K562 (cell line): Measurements from ENCODE around the gene SPSB1. TPM values are rescaled to one million over a fixed set of nuclear protein-coding genes. Genes with fewer than 3 reads are reported as not detected.

Experiments used
- ATAC-seq: fragments of 200-7000 bp; cut with Tn5 transposase; 3 replicates; pipeline ENCODE4 v1.9.1; 2020; ENCODE audit warnings: moderate library complexity
- BruUV-seq: library from RNA; stranded (reverse); fragments of 400-500 nt; replicated peaks from 2 replicates; lab custom pipeline; 2021; lab: Mats Ljungman, UMichigan
- CTCF ChIA-PET: fragments of 300-600 bp; formaldehyde crosslinking; extraction: SDS; loops from one replicate; lab custom pipeline; 2021; ENCODE audit warnings: low intra/inter-chr PET ratio; lab: Yijun Ruan, JAX
- POLR2A ChIA-PET: fragments of 300-600, 350-650 bp; sonication (Branson Sonifier 250); formaldehyde crosslinking; extraction: SDS; loops from one replicate; lab custom pipeline; 2021; ENCODE audit warnings: antibody characterized with exemption, inconsistent platforms; lab: Yijun Ruan, JAX
- DNase-seq, 4 experiments: peaks; one replicate each; pipeline versions ENCODE4 v3.0.0 to v3.0.0-alpha.2; 2011 to 2018; ENCODE audit warnings: low spot score in 3 of 4, mixed read lengths in 3 of 4; ENCODE audit errors: extremely low read depth in 1 of 4
- FAIRE-seq: peaks from 2 replicates; lab custom pipeline; 2011; peaks lifted over from hg19 to GRCh38; lab: Jason Lieb, UNC
- H2AFZ ChIP-seq: 2 replicates; pipeline ENCODE4 v1.6.0; 2011; ENCODE audit warnings: low read depth, low read length, control low read depth, inconsistent platforms
- H3K27ac ChIP-seq: fragments of 200-600 bp; 3 replicates; pipeline ENCODE4 v1.8.0; 2011; ENCODE audit warnings: low read depth, mild to moderate bottlenecking, control low read depth, inconsistent platforms, low read length, moderate library complexity, mixed read lengths; ENCODE audit errors: extremely low read depth
- H3K27me3 ChIP-seq, 2 experiments: fragments of 300-600 bp in 1 of 2; 2 replicates in 1 of 2; 3 replicates in 1 of 2; pipeline versions ENCODE4 v1.6.0 to v1.8.0; 2011; ENCODE audit warnings: inconsistent platforms in 2 of 2, low read length in 2 of 2, mild to moderate bottlenecking in 1 of 2, mixed read lengths in 1 of 2, moderate library complexity in 1 of 2; ENCODE audit not compliant: control insufficient read depth in 2 of 2, insufficient read depth in 2 of 2
- H3K36me3 ChIP-seq: fragments of 300-600 bp; 3 replicates; pipeline ENCODE4 v1.8.0; 2011; ENCODE audit warnings: mild to moderate bottlenecking, low read length, inconsistent platforms; ENCODE audit not compliant: control insufficient read depth, insufficient read depth
- H3K4me1 ChIP-seq, 2 experiments: fragments of 200-600 bp in 1 of 2; replicated peaks in 1 of 2; 2 replicates in 1 of 2; 3 replicates in 1 of 2; pipeline versions ENCODE4 v1.5.1 to v1.8.0; 2011; ENCODE audit warnings: inconsistent platforms in 2 of 2, low read length in 2 of 2, mild to moderate bottlenecking in 1 of 2, mixed read lengths in 1 of 2, moderate library complexity in 1 of 2; ENCODE audit not compliant: control insufficient read depth in 2 of 2, insufficient read depth in 2 of 2
- H3K4me2 ChIP-seq: 2 replicates; pipeline ENCODE4 v1.6.1; 2011; ENCODE audit warnings: low read length, control low read depth, inconsistent platforms, mixed read lengths; ENCODE audit not compliant: insufficient read depth
- H3K4me3 ChIP-seq: fragments of 200-600 bp; sonication (generic), shearing (Covaris generic); 2 replicates; pipeline ENCODE4 v1.5.1; 2016; ENCODE audit warnings: control low read depth, inconsistent platforms
- H3K79me2 ChIP-seq: fragments of 200-600 bp; 3 replicates; pipeline ENCODE4 v1.8.0; 2011; ENCODE audit warnings: low read length, inconsistent platforms; ENCODE audit not compliant: control insufficient read depth, insufficient read depth
- H3K9ac ChIP-seq, 2 experiments: 2 replicates each; pipeline versions ENCODE4 v1.6.0 to v1.6.1; 2011; ENCODE audit warnings: low read depth in 2 of 2, low read length in 2 of 2, control low read depth in 1 of 2, inconsistent platforms in 1 of 2, mild to moderate bottlenecking in 1 of 2, mixed read lengths in 1 of 2; ENCODE audit not compliant: insufficient read depth in 1 of 2
- H3K9me1 ChIP-seq: one replicate; pipeline ENCODE4 v1.6.0; 2011; ENCODE audit warnings: inconsistent platforms, mild to moderate bottlenecking, low read length, moderate library complexity; ENCODE audit not compliant: control insufficient read depth, insufficient read depth
- H3K9me3 ChIP-seq: replicated peaks from 2 replicates; pipeline ENCODE4 v1.5.1; 2011; ENCODE audit warnings: low read depth, low read length, inconsistent platforms; ENCODE audit not compliant: control insufficient read depth, insufficient read depth
- H4K20me1 ChIP-seq: replicated peaks from 2 replicates; pipeline ENCODE4 v1.6.1; 2011; ENCODE audit warnings: low read length, inconsistent platforms, mixed read lengths; ENCODE audit not compliant: control insufficient read depth, insufficient read depth
- ARID2 ChIP-seq: fragments of 450-650 bp; IDR thresholded peaks from 2 replicates; pipeline ENCODE4 v1.6.1; 2017; ENCODE audit warnings: antibody characterized with exemption, mild to moderate bottlenecking
- BRCA1 ChIP-seq, 2 experiments: fragments of 450-650 bp in 1 of 2; sonication (generic) in 1 of 2; formaldehyde crosslinking in 1 of 2; IDR thresholded peaks; 2 replicates each; pipeline versions ENCODE4 v1.5.0 to v1.6.1; 2017 to 2020; ENCODE audit warnings: mild to moderate bottlenecking in 1 of 2, missing genetic modification reagents in 1 of 2
- CBX2 ChIP-seq: fragments of 200-600 bp; sonication (generic); IDR thresholded peaks from one replicate; pipeline ENCODE4 v1.6.1; 2012; ENCODE audit warnings: mild to moderate bottlenecking, low read length, inconsistent platforms; ENCODE audit not compliant: insufficient read depth, poor library complexity, severe bottlenecking
- CHD4 ChIP-seq: fragments of 200-600 bp; sonication (generic); IDR thresholded peaks from 3 replicates; pipeline ENCODE4 v1.6.1; 2012; ENCODE audit warnings: low read depth, mild to moderate bottlenecking, mixed read lengths, low read length, inconsistent platforms; ENCODE audit not compliant: insufficient read depth, insufficient replicate concordance, poor library complexity, severe bottlenecking
- CREB3L1 ChIP-seq: fragments of 450-650 bp; IDR thresholded peaks from 2 replicates; pipeline ENCODE4 v1.6.1; 2014; ENCODE audit warnings: low read depth, mild to moderate bottlenecking, moderate library complexity, borderline replicate concordance
- NFATC3 ChIP-seq: fragments of 450-650 bp; IDR thresholded peaks from 2 replicates; pipeline ENCODE4 v1.6.1; 2017; ENCODE audit warnings: mild to moderate bottlenecking
- NFIC ChIP-seq: fragments of 450-650 bp; IDR thresholded peaks from 2 replicates; pipeline ENCODE4 v1.6.1; 2017; ENCODE audit warnings: mild to moderate bottlenecking, inconsistent platforms
- PML ChIP-seq: IDR thresholded peaks from 2 replicates; pipeline ENCODE4 v1.6.1; 2012; ENCODE audit warnings: low read length, inconsistent platforms
- SIRT6 ChIP-seq: IDR thresholded peaks from one replicate; pipeline ENCODE4 v1.6.1; 2012; ENCODE audit warnings: low read depth, mild to moderate bottlenecking, control low read depth, inconsistent platforms, low read length, moderate library complexity
- TOE1 ChIP-seq, 2 experiments: fragments of 450-650 bp in 1 of 2; sonication (generic) in 1 of 2; formaldehyde crosslinking in 1 of 2; IDR thresholded peaks; 2 replicates each; pipeline versions ENCODE4 v1.7.1 to v1.8.0; 2016 to 2022; ENCODE audit warnings: borderline replicate concordance in 2 of 2, mild to moderate bottlenecking in 2 of 2, antibody characterized with exemption in 1 of 2, inconsistent platforms in 1 of 2, low read depth in 1 of 2, missing genetic modification reagents in 1 of 2, moderate library complexity in 1 of 2
- ZFP91 ChIP-seq: sonication (generic); formaldehyde crosslinking; IDR thresholded peaks from 2 replicates; pipeline ENCODE4 v1.8.0; 2022; ENCODE audit warnings: mild to moderate bottlenecking, missing genetic modification reagents
- ZNF384 ChIP-seq: IDR thresholded peaks from 2 replicates; pipeline ENCODE4 v1.6.1; 2012; ENCODE audit warnings: low read depth, low read length, improper control_type of control experiment
- ZNF785 ChIP-seq: fragments of 250-450 bp; sonication (Bioruptor Pico); IDR thresholded peaks from 2 replicates; pipeline ENCODE4 v1.4.0; 2020; ENCODE audit warnings: mild to moderate bottlenecking
- WGBS: fragments of 100-300 bp; shearing (Covaris generic); methylation state at CpG from one replicate; pipeline ENCODE4 v1.1.6; 2016; ENCODE audit warnings: low coverage, mixed read lengths; ENCODE audit not compliant: insufficient coverage; ENCODE audit errors: missing lambda C conversion rate; 5-methylcytosine and 5-hydroxymethylcytosine counted together
- in situ Hi-C: fragments of 300-500 bp; cut with MboI; formaldehyde crosslinking; loops from 4 replicates; pipeline ENCODE4 v1.15.0; 2018; ENCODE audit warnings: inconsistent platforms, mixed read lengths
- intact Hi-C: fragments of 100-400 bp; cut with micrococcal nuclease; formaldehyde crosslinking; loops from 2 replicates; pipeline ENCODE4 v1.14.2; 2022
- polyA plus RNA-seq, 8 experiments: library from polyadenylated mRNA; depleted of rRNA in 4 of 8; stranded (reverse) in 5 of 8; unstranded in 3 of 8; fragments of >200 nt; fragmentation: Nextera tagmentation in 2 of 8; fragmentation: Illumina TruSeq in 1 of 8; extraction: Ambion mirVana in 2 of 8; extraction: Trizol in 1 of 8; gene quantifications; 2 replicates each; pipeline versions ENCODE4 v1.2.1 to v1.2.3, GENCODE V29; 2011 to 2014; ENCODE audit warnings: inconsistent platforms in 1 of 8, missing spikeins in 1 of 8
- total RNA-seq, 7 experiments: library from RNA; depleted of rRNA in 6 of 7; stranded (reverse); fragments of >200 nt in 6 of 7; fragmentation: Illumina TruSeq in 2 of 7; extraction: Trizol in 2 of 7; gene quantifications; 2 replicates each; pipeline versions ENCODE4 v1.2.1 to v1.2.3, GENCODE V29; 2011 to 2021; ENCODE audit warnings: low replicate concordance in 1 of 7

The SPSB1 gene
- total and polyA plus RNA-seq, 9 of the 15 experiments (the other 6 are each of a cell fraction or from before 2014, with no cell fraction given) = 0.06 to 0.35 (median 0.14) TPM; not detected in 6

GRCh38 chr1:9395018-9395417 is 102.3 kb downstream of the SPSB1 start:
- Histone ChIP-seq H3K27me3 (peaks cover 60 to 87% of the 10 kb centered on the region in 2 experiments), H3K4me3 (no peak overlapping the region), H3K9ac (no peak overlapping the region), H3K4me2 (no peak overlapping the region), H3K4me1 (no peaks in the 10 kb centered on the region; a peak in 2 of 5 replicates), H3K36me3 (no peaks in the 10 kb centered on the region), H3K9me3 (peaks cover 3% of the 10 kb centered on the region), H3K9me1 (no peaks in the 10 kb centered on the region), H4K20me1 (0 out of 2 replicates have a peak, but pooled peaks cover 6% of the 10 kb centered on the region), H3K27ac (no peak overlapping the region), H2AFZ (no peak overlapping the region), H3K79me2 (no peaks in the 10 kb centered on the region)
- intact Hi-C loops (no loop called here), in situ Hi-C loops (no loop called here)
- FAIRE-seq (no peak), DNase-seq (no peak), ATAC-seq (no peak)
- BruUV-seq = no TSS peak
- ChIA-PET CTCF (no interaction called here), POLR2A (interaction anchor here (0.5 to 1.1 kb wide), 4 partner anchors 10 to 432 kb away, joined by 3 to 4 read pairs (median 3); no protein-coding TSS in a partner anchor)
- WGBS = under 1% methylated on average over 7 of the region's 7 CpGs
- TF ChIP-seq SIRT6 = no peak
- no peak for TF ChIP-seq NFATC3
- TF ChIP-seq BRCA1 (IDR thresholded peaks at IDR 0.05) = no peak
- TF ChIP-seq BRCA1 (CRISPR knock-in tag; IDR thresholded peaks at IDR 0.05) = no peak
- TF ChIP-seq CHD4 = no peak
- no peak for TF ChIP-seq ZNF785
- TF ChIP-seq ARID2 = no peak
- TF ChIP-seq TOE1 (IDR thresholded peaks at IDR 0.05; ENCODE audit: borderline replicate concordance) = no peak
- no peak for TF ChIP-seq TOE1 (CRISPR knock-in tag; IDR thresholded peaks at IDR 0.05; ENCODE audit: borderline replicate concordance, low read depth)
- TF ChIP-seq NFIC = no peak
- TF ChIP-seq ZFP91 (CRISPR knock-in tag) = no peak
- no peak for TF ChIP-seq CREB3L1
- no peak for TF ChIP-seq PML
- no peak for TF ChIP-seq ZNF384
- TF ChIP-seq CBX2 = no peak
